GM19240 (cell line): ENCODE measurements around the gene STAP1.
"Not testable (repeated sequence)": the region's sequence is repeated elsewhere in the genome, so short reads cannot be mapped to it uniquely, and the experiment has no call there.

ENCODE experiments used
- DNase-seq: peaks from one replicate; pipeline ENCODE4 v3.0.0; 2011; ENCODE audit warnings: low spot score; ENCODE audit not compliant: insufficient read length

STAP1 gene

GRCh38 chr4:67615119-67615518, 56.6 kb downstream of the STAP1 start:
- DNase-seq: no peak

DNA sequence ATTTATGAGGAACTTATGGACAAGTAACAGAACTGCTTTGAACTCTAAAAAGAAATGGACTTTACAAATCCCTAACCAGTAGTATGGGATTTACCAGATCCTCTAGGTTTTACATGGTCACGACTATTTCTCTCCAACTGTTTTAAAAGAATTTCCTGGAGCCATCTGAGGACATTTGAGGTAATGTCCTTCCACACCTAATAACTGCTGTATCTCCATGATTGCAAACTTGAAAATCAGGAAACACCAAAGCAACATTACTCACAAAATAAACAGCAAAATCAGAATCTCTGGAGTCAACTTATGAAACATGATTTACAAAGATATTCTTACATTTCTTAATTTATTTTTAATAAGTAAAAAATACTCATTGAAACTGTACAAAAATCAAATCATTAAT, 58.0 kb downstream of the STAP1 start:
- DNase-seq: no peak

DNA sequence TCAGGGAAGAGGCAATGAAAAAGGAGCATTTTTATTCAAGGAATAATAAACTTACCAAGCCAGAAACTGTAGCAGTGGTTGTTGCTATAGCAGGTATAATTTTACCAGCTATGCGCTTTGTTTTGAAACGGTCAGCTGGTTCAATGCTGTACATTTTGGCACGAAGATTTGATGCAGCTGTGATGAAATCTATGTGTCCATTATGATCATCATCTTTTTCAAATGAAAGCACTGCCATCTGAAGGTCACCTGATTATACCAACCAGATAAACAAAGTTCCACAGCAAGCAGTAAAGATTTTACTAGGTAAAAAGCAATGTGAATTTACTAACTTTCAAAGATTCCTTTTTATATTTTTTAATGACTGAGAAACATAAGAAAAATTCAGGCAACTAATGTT, 66.4 kb downstream of the STAP1 start:
- DNase-seq: no peak

GRCh38 chr4:67632492-67632891, 74.0 kb downstream of the STAP1 start:
- no peak for DNase-seq

GRCh38 chr4:67634741-67635140, 76.2 kb downstream of the STAP1 start:
- DNase-seq: no peak

DNA sequence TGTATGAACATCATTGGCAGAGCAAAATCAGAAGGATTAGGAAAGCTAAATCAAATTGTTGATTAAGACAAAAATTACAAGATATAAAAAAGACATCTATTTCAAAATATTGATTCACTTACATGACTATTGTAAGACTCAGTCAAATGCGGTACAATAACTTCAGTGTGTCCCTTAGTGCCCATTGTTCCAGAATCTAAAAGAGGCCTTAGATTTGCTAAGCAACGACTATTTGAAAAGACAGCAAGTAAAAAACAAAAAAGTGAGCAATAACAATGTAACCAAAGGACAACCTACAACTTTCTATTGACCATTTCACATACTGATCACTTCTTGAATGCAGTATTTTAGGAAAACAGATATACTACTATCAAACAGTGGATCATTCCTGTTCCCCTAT, 76.8 kb downstream of the STAP1 start:
- DNase-seq: no peak

GRCh38 chr4:67636978-67637377, 78.5 kb downstream of the STAP1 start:
- DNase-seq: not testable (repeated sequence)

DNA sequence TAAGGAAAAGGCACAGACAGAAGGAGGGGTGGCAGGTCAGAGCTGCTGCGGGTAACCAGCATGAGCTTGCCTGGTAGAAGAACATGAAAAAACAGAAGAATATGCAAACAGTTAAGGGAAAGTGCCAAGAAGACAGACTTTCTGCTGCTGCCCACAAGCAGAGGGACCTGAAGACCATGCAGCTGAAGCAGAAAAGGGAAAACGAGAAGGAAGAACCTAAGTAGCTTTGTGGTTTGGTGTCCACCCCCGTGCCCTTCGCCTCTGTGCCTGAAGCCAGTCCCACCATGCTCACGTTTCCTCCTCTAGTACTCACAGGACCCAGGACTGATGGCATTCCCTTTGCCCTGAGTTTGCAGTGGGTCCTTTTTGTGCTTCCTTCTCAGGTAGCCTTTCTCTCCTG, 79.6 kb downstream of the STAP1 start:
- DNase-seq: no peak

DNA sequence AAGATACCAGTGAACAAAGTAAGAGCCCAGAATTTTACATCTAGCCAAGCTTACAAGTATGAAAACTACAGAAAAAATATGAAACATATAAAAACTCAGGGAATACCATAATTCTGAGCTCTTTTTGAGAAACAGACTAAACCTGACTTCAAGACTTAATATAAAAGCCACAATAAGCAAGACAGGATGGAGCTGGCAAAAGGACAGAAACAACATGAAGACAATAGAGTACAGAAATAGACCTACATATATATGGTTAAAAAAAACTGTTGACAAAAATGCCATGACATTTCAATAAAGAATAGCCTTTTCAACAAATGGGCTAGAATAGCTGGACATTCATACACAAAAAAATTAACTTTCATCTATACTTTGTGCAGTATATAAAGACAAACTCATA, 93.0 kb downstream of the STAP1 start:
- DNase-seq: no peak
